ENCODE results near the gene MATN3. TPM values are rescaled to one million over a fixed set of nuclear protein-coding genes. Genes with fewer than 3 reads are reported as not detected.

Gene MATN3
- total and polyA plus RNA-seq, 2 of the 13 experiments (the other 11 are each of a cell fraction or from before 2014, with no cell fraction given): 36.1 to 208 TPM

- H3K27ac ChIP-seq (ENCODE audit: extremely low read length, insufficient read depth, low read length): peak within 1 kb of the TSS; percentile 97
- H3K27me3 ChIP-seq (ENCODE audit: control insufficient read depth in 1 of 2, insufficient read depth in 2 of 2, low read length in 2 of 2): peaks cover 0 to 3% of the 10 kb centered on the region in 2 experiments; a peak in 1 of 5 replicates
- 2% methylated on average over 45 of the region's 45 CpGs for WGBS (ENCODE audit: low lambda C conversion rate)
- H3K36me3 ChIP-seq (replicated peaks in 1 of 2; ENCODE audit: control insufficient read depth in 1 of 2, insufficient read depth in 2 of 2, low read length in 2 of 2): no peaks in the 10 kb centered on the region
- peak; percentile 100 for DNase-seq (ENCODE audit: low spot score)
- in situ Hi-C loops (cut with HindIII; ENCODE audit: extremely low pct_ligation_motif_present, low pct_unique_long_range_greater_than_20kb) (loop anchor here (5.0 kb wide), 1 partner anchor 41 kb away; no protein-coding TSS in a partner anchor), intact Hi-C loops (cut with micrococcal nuclease; ENCODE audit: unreplicated experiment) (loop anchor here (1.0 to 2.0 kb wide), 4 partner anchors 15 to 61 kb away; partner anchors contain the start of gene WDR35)
- no peaks in the 10 kb centered on the region for H3K9me3 ChIP-seq (ENCODE audit: low read length)
- POLR2A ChIA-PET: interaction anchor here (0.6 to 6.6 kb wide), 30 partner anchors 8 to 615 kb away, joined by 3 to 109 read pairs (median 9); partner anchors contain the start of genes GDF7, MATN3, RHOB and WDR35
- H2AFZ ChIP-seq (ENCODE audit: low read length): peak within 1 kb of the TSS; percentile 95
- H3K4me2 ChIP-seq (ENCODE audit: low read depth, low read length): peak within 1 kb of the TSS; percentile 96
- peak; percentile 99 for FAIRE-seq
- no TSS peak for BruUV-seq (replicated peaks)
- peaks cover 36% of the 10 kb centered on the region for H4K20me1 ChIP-seq (ENCODE audit: insufficient read depth, low read length)
- CTCF ChIA-PET (ENCODE audit: low intra/inter-chr PET ratio, low total read pairs): interaction anchor here (1.2 kb wide), 1 partner anchor 43 kb away, joined by 4 read pairs; no protein-coding TSS in a partner anchor
- ATAC-seq: peak; percentile 97
- H3K4me3 ChIP-seq (replicated peaks in 1 of 3; ENCODE audit: insufficient read depth in 1 of 3, low read depth in 2 of 3, low read length in 3 of 3): peak within 1 kb of the TSS; percentile 84 to 97 (median 92)
- peaks cover 44% of the 10 kb centered on the region for H3K79me2 ChIP-seq (ENCODE audit: insufficient read depth, low read length)
- peaks cover 56% of the 10 kb centered on the region for H3K4me1 ChIP-seq (ENCODE audit: insufficient read depth, low read length)
- peak within 1 kb of the TSS; percentile 96 for H3K9ac ChIP-seq (ENCODE audit: insufficient read depth, low read depth, low read length)
- TF ChIP-seq TBP (CRISPR knock-in tag; IDR thresholded peaks at IDR 0.05) (no peak), TEAD3 (CRISPR knock-in tag; optimal IDR thresholded peaks at IDR 0.05; ENCODE audit: borderline replicate concordance) (no peak), ATF5 (CRISPR knock-in tag; IDR thresholded peaks at IDR 0.05; ENCODE audit: low read depth) (no peak), RXRB (CRISPR knock-in tag; IDR thresholded peaks at IDR 0.05; ENCODE audit: borderline replicate concordance) (peak; percentile 75), ZNF644 (CRISPR knock-in tag; IDR thresholded peaks at IDR 0.05; ENCODE audit: low read depth) (0 out of 2 replicates have a peak, but pooled peaks have one; percentile 15), ZKSCAN8 (CRISPR knock-in tag; IDR thresholded peaks at IDR 0.05; ENCODE audit: borderline replicate concordance) (peak; percentile 70; the same call in 1 of the 2 replicates), ZSCAN20 (CRISPR knock-in tag; IDR thresholded peaks at IDR 0.05; ENCODE audit: borderline replicate concordance) (peak; percentile 65; the same call in 1 of the 2 replicates), ELF4 (CRISPR knock-in tag; IDR thresholded peaks at IDR 0.05; ENCODE audit: borderline replicate concordance) (peak; percentile 86; the same call in 1 of the 2 replicates), HDAC2 (CRISPR knock-in tag; IDR thresholded peaks at IDR 0.05) (peak; percentile 51), ZNF792 (CRISPR knock-in tag; IDR thresholded peaks at IDR 0.05) (no peak), HOXA3 (CRISPR knock-in tag; IDR thresholded peaks at IDR 0.05) (peak; percentile 87), YEATS4 (CRISPR knock-in tag; IDR thresholded peaks at IDR 0.05; ENCODE audit: borderline replicate concordance) (peak; percentile 97)
- TF ChIP-seq, protein P1, sequence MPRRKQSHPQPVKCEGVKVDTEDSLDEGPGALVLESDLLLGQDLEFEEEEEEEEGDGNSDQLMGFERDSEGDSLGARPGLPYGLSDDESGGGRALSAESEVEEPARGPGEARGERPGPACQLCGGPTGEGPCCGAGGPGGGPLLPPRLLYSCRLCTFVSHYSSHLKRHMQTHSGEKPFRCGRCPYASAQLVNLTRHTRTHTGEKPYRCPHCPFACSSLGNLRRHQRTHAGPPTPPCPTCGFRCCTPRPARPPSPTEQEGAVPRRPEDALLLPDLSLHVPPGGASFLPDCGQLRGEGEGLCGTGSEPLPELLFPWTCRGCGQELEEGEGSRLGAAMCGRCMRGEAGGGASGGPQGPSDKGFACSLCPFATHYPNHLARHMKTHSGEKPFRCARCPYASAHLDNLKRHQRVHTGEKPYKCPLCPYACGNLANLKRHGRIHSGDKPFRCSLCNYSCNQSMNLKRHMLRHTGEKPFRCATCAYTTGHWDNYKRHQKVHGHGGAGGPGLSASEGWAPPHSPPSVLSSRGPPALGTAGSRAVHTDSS (CRISPR knock-in tag; conservative IDR thresholded peaks at IDR 0.05): no peak
- TF ChIP-seq, protein P2, sequence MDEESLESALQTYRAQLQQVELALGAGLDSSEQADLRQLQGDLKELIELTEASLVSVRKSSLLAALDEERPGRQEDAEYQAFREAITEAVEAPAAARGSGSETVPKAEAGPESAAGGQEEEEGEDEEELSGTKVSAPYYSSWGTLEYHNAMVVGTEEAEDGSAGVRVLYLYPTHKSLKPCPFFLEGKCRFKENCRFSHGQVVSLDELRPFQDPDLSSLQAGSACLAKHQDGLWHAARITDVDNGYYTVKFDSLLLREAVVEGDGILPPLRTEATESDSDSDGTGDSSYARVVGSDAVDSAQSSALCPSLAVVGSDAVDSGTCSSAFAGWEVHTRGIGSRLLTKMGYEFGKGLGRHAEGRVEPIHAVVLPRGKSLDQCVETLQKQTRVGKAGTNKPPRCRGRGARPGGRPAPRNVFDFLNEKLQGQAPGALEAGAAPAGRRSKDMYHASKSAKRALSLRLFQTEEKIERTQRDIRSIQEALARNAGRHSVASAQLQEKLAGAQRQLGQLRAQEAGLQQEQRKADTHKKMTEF (CRISPR knock-in tag; IDR thresholded peaks at IDR 0.05): peak; percentile 91
- TF ChIP-seq, protein P3, sequence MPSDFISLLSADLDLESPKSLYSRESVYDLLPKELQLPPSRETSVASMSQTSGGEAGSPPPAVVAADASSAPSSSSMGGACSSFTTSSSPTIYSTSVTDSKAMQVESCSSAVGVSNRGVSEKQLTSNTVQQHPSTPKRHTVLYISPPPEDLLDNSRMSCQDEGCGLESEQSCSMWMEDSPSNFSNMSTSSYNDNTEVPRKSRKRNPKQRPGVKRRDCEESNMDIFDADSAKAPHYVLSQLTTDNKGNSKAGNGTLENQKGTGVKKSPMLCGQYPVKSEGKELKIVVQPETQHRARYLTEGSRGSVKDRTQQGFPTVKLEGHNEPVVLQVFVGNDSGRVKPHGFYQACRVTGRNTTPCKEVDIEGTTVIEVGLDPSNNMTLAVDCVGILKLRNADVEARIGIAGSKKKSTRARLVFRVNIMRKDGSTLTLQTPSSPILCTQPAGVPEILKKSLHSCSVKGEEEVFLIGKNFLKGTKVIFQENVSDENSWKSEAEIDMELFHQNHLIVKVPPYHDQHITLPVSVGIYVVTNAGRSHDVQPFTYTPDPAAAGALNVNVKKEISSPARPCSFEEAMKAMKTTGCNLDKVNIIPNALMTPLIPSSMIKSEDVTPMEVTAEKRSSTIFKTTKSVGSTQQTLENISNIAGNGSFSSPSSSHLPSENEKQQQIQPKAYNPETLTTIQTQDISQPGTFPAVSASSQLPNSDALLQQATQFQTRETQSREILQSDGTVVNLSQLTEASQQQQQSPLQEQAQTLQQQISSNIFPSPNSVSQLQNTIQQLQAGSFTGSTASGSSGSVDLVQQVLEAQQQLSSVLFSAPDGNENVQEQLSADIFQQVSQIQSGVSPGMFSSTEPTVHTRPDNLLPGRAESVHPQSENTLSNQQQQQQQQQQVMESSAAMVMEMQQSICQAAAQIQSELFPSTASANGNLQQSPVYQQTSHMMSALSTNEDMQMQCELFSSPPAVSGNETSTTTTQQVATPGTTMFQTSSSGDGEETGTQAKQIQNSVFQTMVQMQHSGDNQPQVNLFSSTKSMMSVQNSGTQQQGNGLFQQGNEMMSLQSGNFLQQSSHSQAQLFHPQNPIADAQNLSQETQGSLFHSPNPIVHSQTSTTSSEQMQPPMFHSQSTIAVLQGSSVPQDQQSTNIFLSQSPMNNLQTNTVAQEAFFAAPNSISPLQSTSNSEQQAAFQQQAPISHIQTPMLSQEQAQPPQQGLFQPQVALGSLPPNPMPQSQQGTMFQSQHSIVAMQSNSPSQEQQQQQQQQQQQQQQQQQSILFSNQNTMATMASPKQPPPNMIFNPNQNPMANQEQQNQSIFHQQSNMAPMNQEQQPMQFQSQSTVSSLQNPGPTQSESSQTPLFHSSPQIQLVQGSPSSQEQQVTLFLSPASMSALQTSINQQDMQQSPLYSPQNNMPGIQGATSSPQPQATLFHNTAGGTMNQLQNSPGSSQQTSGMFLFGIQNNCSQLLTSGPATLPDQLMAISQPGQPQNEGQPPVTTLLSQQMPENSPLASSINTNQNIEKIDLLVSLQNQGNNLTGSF (CRISPR knock-in tag; IDR thresholded peaks at IDR 0.05): no peak; the same call in 1 of the 2 replicates
These were observed 39.2 kb upstream of the MATN3 start, which contains the start of gene LAPTM4A for GRCh38 chr2:20051532-20052228. Gene LAPTM4A (minus strand): TSS chr2:20051628. CDS start chr2:20051520, 108 bp downstream.

All from HepG2 (cell line).